Measurements from ENCODE around the gene STYK1.
"Not testable (repeated sequence)": the region's sequence is repeated elsewhere in the genome, so short reads cannot be mapped to it uniquely, and the experiment has no call there.

The STYK1 gene

GRCh38 chr12:10582704-10583103 lies 91.1 kb downstream of the STYK1 start:
- no CpG with 5 or more reads among the region's 3 CpGs for WGBS (ENCODE audit: insufficient coverage)
- H3K4me1 ChIP-seq (ENCODE audit: control extremely low read depth in 1 of 4, control insufficient read depth in 4 of 4, insufficient read depth in 4 of 4, low read length in 3 of 4): no peaks in the 10 kb centered on the region
- ChIA-PET CTCF (no interaction called here), POLR2A (no interaction called here)
- no peak overlapping the region for H3K4me3 ChIP-seq (ENCODE audit: control insufficient read depth in 1 of 7, extremely low read depth in 1 of 7, insufficient read depth in 4 of 7, low read depth in 2 of 7, low read length in 6 of 7)
- no peaks in the 10 kb centered on the region for H3K27me3 ChIP-seq (replicated peaks in 2 of 5; ENCODE audit: control insufficient read depth in 4 of 5, insufficient read depth in 5 of 5, low read length in 4 of 5)
- H3K9me3 ChIP-seq (ENCODE audit: control extremely low read depth in 1 of 5, control insufficient read depth in 4 of 5, insufficient read depth in 2 of 5, low read depth in 1 of 5, low read length in 4 of 5): peaks cover 0 to 6% (median 0%) of the 10 kb centered on the region in 5 experiments
- DNase-seq: no peak
- no peaks in the 10 kb centered on the region for H3K36me3 ChIP-seq (ENCODE audit: control insufficient read depth in 4 of 4, insufficient read depth in 4 of 4, low read length in 3 of 4)
- no peak overlapping the region for H3K27ac ChIP-seq (ENCODE audit: insufficient read depth in 1 of 2, low read depth in 1 of 2, low read length in 2 of 2, poor library complexity in 1 of 2, severe bottlenecking in 2 of 2)

GRCh38 chr12:10582133-10582532 lies 91.7 kb downstream of the STYK1 start:
- H3K27ac ChIP-seq (ENCODE audit: insufficient read depth in 1 of 2, low read depth in 1 of 2, low read length in 2 of 2, poor library complexity in 1 of 2, severe bottlenecking in 2 of 2); CTCF ChIA-PET; H3K36me3 ChIP-seq (ENCODE audit: control insufficient read depth in 4 of 4, insufficient read depth in 4 of 4, low read length in 3 of 4); H3K4me3 ChIP-seq (ENCODE audit: control insufficient read depth in 1 of 7, extremely low read depth in 1 of 7, insufficient read depth in 4 of 7, low read depth in 2 of 7, low read length in 6 of 7); H3K4me1 ChIP-seq (ENCODE audit: control extremely low read depth in 1 of 4, control insufficient read depth in 4 of 4, insufficient read depth in 4 of 4, low read length in 3 of 4); DNase-seq; H3K27me3 ChIP-seq (replicated peaks in 2 of 5; ENCODE audit: control insufficient read depth in 4 of 5, insufficient read depth in 5 of 5, low read length in 4 of 5); H3K9me3 ChIP-seq (ENCODE audit: control extremely low read depth in 1 of 5, control insufficient read depth in 4 of 5, insufficient read depth in 2 of 5, low read depth in 1 of 5, low read length in 4 of 5); POLR2A ChIA-PET: not testable (repeated sequence)
- WGBS (ENCODE audit: insufficient coverage): 100% methylated on average over 2 of the region's 3 CpGs

GRCh38 chr12:10574307-10574706 lies 99.5 kb downstream of the STYK1 start:
- no peaks in the 10 kb centered on the region for H3K27me3 ChIP-seq (replicated peaks in 2 of 5; ENCODE audit: control insufficient read depth in 4 of 5, insufficient read depth in 5 of 5, low read length in 4 of 5)
- H3K36me3 ChIP-seq (ENCODE audit: control insufficient read depth in 4 of 4, insufficient read depth in 4 of 4, low read length in 3 of 4): no peaks in the 10 kb centered on the region
- ChIA-PET POLR2A (no interaction called here), CTCF (no interaction called here)
- no peak overlapping the region for H3K27ac ChIP-seq (ENCODE audit: insufficient read depth in 1 of 2, low read depth in 1 of 2, low read length in 2 of 2, poor library complexity in 1 of 2, severe bottlenecking in 2 of 2)
- H3K4me3 ChIP-seq (ENCODE audit: control insufficient read depth in 1 of 7, extremely low read depth in 1 of 7, insufficient read depth in 4 of 7, low read depth in 2 of 7, low read length in 6 of 7): no peak overlapping the region
- DNase-seq: no peak
- no peaks in the 10 kb centered on the region for H3K4me1 ChIP-seq (ENCODE audit: control extremely low read depth in 1 of 4, control insufficient read depth in 4 of 4, insufficient read depth in 4 of 4, low read length in 3 of 4)
- peaks cover 0 to 3% (median 0%) of the 10 kb centered on the region in 5 experiments for H3K9me3 ChIP-seq (ENCODE audit: control extremely low read depth in 1 of 5, control insufficient read depth in 4 of 5, insufficient read depth in 2 of 5, low read depth in 1 of 5, low read length in 4 of 5)
- 93% methylated on average over 2 of the region's 2 CpGs for WGBS (ENCODE audit: insufficient coverage)

- H3K4me3 ChIP-seq (ENCODE audit: control insufficient read depth in 1 of 7, extremely low read depth in 1 of 7, insufficient read depth in 4 of 7, low read depth in 2 of 7, low read length in 6 of 7); H3K27ac ChIP-seq (ENCODE audit: insufficient read depth in 1 of 2, low read depth in 1 of 2, low read length in 2 of 2, poor library complexity in 1 of 2, severe bottlenecking in 2 of 2); H3K4me1 ChIP-seq (ENCODE audit: control extremely low read depth in 1 of 4, control insufficient read depth in 4 of 4, insufficient read depth in 4 of 4, low read length in 3 of 4); CTCF ChIA-PET; H3K27me3 ChIP-seq (replicated peaks in 2 of 5; ENCODE audit: control insufficient read depth in 4 of 5, insufficient read depth in 5 of 5, low read length in 4 of 5); H3K9me3 ChIP-seq (ENCODE audit: control extremely low read depth in 1 of 5, control insufficient read depth in 4 of 5, insufficient read depth in 2 of 5, low read depth in 1 of 5, low read length in 4 of 5); H3K36me3 ChIP-seq (ENCODE audit: control insufficient read depth in 4 of 4, insufficient read depth in 4 of 4, low read length in 3 of 4); POLR2A ChIA-PET; DNase-seq: not testable (repeated sequence)
- whole genome bisulfite sequencing (ENCODE audit: insufficient coverage): no CpG with 5 or more reads among the region's 3 CpGs
Observed at GRCh38 chr12:10572021-10572490, 101.8 kb downstream of the STYK1 start.

- ChIA-PET CTCF (no interaction called here), POLR2A (no interaction called here)
- H3K4me3 ChIP-seq (ENCODE audit: control insufficient read depth in 1 of 7, extremely low read depth in 1 of 7, insufficient read depth in 4 of 7, low read depth in 2 of 7, low read length in 6 of 7): no peak overlapping the region
- H3K36me3 ChIP-seq (ENCODE audit: control insufficient read depth in 4 of 4, insufficient read depth in 4 of 4, low read length in 3 of 4): no peaks in the 10 kb centered on the region
- no peak for DNase-seq
- H3K4me1 ChIP-seq (ENCODE audit: control extremely low read depth in 1 of 4, control insufficient read depth in 4 of 4, insufficient read depth in 4 of 4, low read length in 3 of 4): peaks cover 0 to 2% (median 0%) of the 10 kb centered on the region in 4 experiments
- peaks cover 0 to 3% (median 0%) of the 10 kb centered on the region in 5 experiments for H3K9me3 ChIP-seq (ENCODE audit: control extremely low read depth in 1 of 5, control insufficient read depth in 4 of 5, insufficient read depth in 2 of 5, low read depth in 1 of 5, low read length in 4 of 5)
- H3K27me3 ChIP-seq (replicated peaks in 2 of 5; ENCODE audit: control insufficient read depth in 4 of 5, insufficient read depth in 5 of 5, low read length in 4 of 5): no peaks in the 10 kb centered on the region
- H3K27ac ChIP-seq (ENCODE audit: insufficient read depth in 1 of 2, low read depth in 1 of 2, low read length in 2 of 2, poor library complexity in 1 of 2, severe bottlenecking in 2 of 2): no peak overlapping the region
- 81% methylated on average over 3 of the region's 11 CpGs for WGBS (ENCODE audit: insufficient coverage)
Observed at GRCh38 chr12:10571141-10571540, 102.7 kb downstream of the STYK1 start.

Measured in common myeloid progenitor, CD34-positive (primary cell).